ENCODE data around the gene NOS3.
A peak's percentile ranks its signal among the peaks of the same experiment; 100 is the strongest.

- TF ChIP-seq POLR2A (IDR thresholded peaks at IDR 0.05) (no peak), CTCF (IDR thresholded peaks at IDR 0.05) (peak in 1 of 6 experiments; percentile 4)
Observed at GRCh38 chr7:151018421-151019129, 27.8 kb downstream of the NOS3 start.

All from thyroid gland (tissue), 4 donors.